ENCODE results near the gene UTS2B. TPM values are rescaled to one million over a fixed set of nuclear protein-coding genes. Genes with fewer than 3 reads are reported as not detected.
A peak's percentile ranks its signal among the peaks of the same experiment; 100 is the strongest.
"Not testable (repeated sequence)": the region's sequence is repeated elsewhere in the genome, so short reads cannot be mapped to it uniquely, and the experiment has no call there.

Gene UTS2B
- total and polyA plus RNA-seq, 5 donors: 0.16 to 1.2 (median 0.42) TPM

GRCh38 chr3:191255156-191255555 lies 75.2 kb downstream of the UTS2B start:
- Histone ChIP-seq H3K27ac (ENCODE audit: low read length) (no peak overlapping the region), H3K27me3 (ENCODE audit: control insufficient read depth, insufficient read depth) (no peaks in the 10 kb centered on the region), H3K9me3 (ENCODE audit: control insufficient read depth, low read length) (no peaks in the 10 kb centered on the region), H3K4me1 (ENCODE audit: control insufficient read depth, insufficient read depth, low read length) (no peaks in the 10 kb centered on the region), H3K4me3 (ENCODE audit: low read length) (no peak overlapping the region)
- no peak for ATAC-seq
- 94% methylated on average over 5 of the region's 5 CpGs for WGBS
- intact Hi-C loops (cut with DNase I): loop anchor here in 1 of 4 donors (10.0 kb wide), 1 partner anchor 140 kb away; no protein-coding TSS in a partner anchor
- DNase-seq: no peak

GRCh38 chr3:191254098-191254873 lies 76.0 kb downstream of the UTS2B start:
- WGBS: 78% methylated on average over 3 of the region's 3 CpGs
- no peak overlapping the region for H3K4me3 ChIP-seq (ENCODE audit: low read length)
- no peak overlapping the region for H3K27ac ChIP-seq (ENCODE audit: low read length)
- intact Hi-C loops (cut with DNase I): loop anchor here in 1 of 4 donors (10.0 kb wide), 1 partner anchor 141 kb away; no protein-coding TSS in a partner anchor
- H3K4me1 ChIP-seq (ENCODE audit: control insufficient read depth, insufficient read depth, low read length): no peaks in the 10 kb centered on the region
- ATAC-seq (no peak), DNase-seq (no peak)
- no peaks in the 10 kb centered on the region for H3K27me3 ChIP-seq (ENCODE audit: control insufficient read depth, insufficient read depth)
- no peaks in the 10 kb centered on the region for H3K9me3 ChIP-seq (ENCODE audit: control insufficient read depth, low read length)

GRCh38 chr3:191253089-191253799 lies 77.1 kb downstream of the UTS2B start:
- DNase-seq (no peak), ATAC-seq (no peak)
- WGBS: 81% methylated on average over 6 of the region's 6 CpGs
- Histone ChIP-seq H3K9me3 (ENCODE audit: control insufficient read depth, low read length) (no peaks in the 10 kb centered on the region), H3K4me3 (ENCODE audit: low read length) (no peak overlapping the region), H3K4me1 (ENCODE audit: control insufficient read depth, insufficient read depth, low read length) (no peaks in the 10 kb centered on the region), H3K27me3 (ENCODE audit: control insufficient read depth, insufficient read depth) (no peaks in the 10 kb centered on the region), H3K27ac (ENCODE audit: low read length) (no peak overlapping the region)
- intact Hi-C loops (cut with DNase I): loop anchor here in 1 of 4 donors (10.0 kb wide), 1 partner anchor 142 kb away; no protein-coding TSS in a partner anchor

GRCh38 chr3:191246630-191247029 lies 83.7 kb downstream of the UTS2B start:
- Histone ChIP-seq H3K27me3 (ENCODE audit: control insufficient read depth, insufficient read depth) (no peaks in the 10 kb centered on the region), H3K9me3 (ENCODE audit: control insufficient read depth, low read length) (no peaks in the 10 kb centered on the region), H3K27ac (ENCODE audit: low read length) (no peak overlapping the region), H3K4me1 (ENCODE audit: control insufficient read depth, insufficient read depth, low read length) (no peaks in the 10 kb centered on the region), H3K4me3 (ENCODE audit: low read length) (no peak overlapping the region)
- 95% methylated on average over 1 of the region's 1 CpG for WGBS
- ATAC-seq (no peak), DNase-seq (no peak)
- intact Hi-C loops (cut with DNase I): loop anchor here in 2 of 4 donors (5.0 to 10.0 kb wide), 3 partner anchors 76 to 148 kb away; no protein-coding TSS in a partner anchor

- not testable (repeated sequence) for H3K4me3 ChIP-seq (ENCODE audit: low read length); H3K4me1 ChIP-seq (ENCODE audit: control insufficient read depth, insufficient read depth, low read length); H3K9me3 ChIP-seq (ENCODE audit: control insufficient read depth, low read length); H3K27ac ChIP-seq (ENCODE audit: low read length); H3K27me3 ChIP-seq (ENCODE audit: control insufficient read depth, insufficient read depth)
- DNase-seq: peak in 1 of 3 donors; percentile 50
- WGBS: 70% methylated on average over 5 of the region's 5 CpGs
- peak; percentile 48 to 54 for ATAC-seq
- intact Hi-C loops (cut with DNase I): loop anchor here in 2 of 4 donors (5.0 to 10.0 kb wide), 3 partner anchors 76 to 149 kb away; no protein-coding TSS in a partner anchor
Observed at GRCh38 chr3:191246034-191246433, 84.3 kb downstream of the UTS2B start.

- WGBS: 11% methylated on average over 2 of the region's 2 CpGs
- Histone ChIP-seq H3K9me3 (ENCODE audit: control insufficient read depth, low read length) (no peaks in the 10 kb centered on the region), H3K4me1 (ENCODE audit: control insufficient read depth, insufficient read depth, low read length) (no peaks in the 10 kb centered on the region), H3K27ac (ENCODE audit: low read length) (no peak overlapping the region), H3K4me3 (ENCODE audit: low read length) (no peak overlapping the region), H3K27me3 (ENCODE audit: control insufficient read depth, insufficient read depth) (no peaks in the 10 kb centered on the region)
- ATAC-seq (no peak), DNase-seq (no peak)
- intact Hi-C loops (cut with DNase I): loop anchor here in 2 of 4 donors (10.0 kb wide), 2 partner anchors 140 to 150 kb away; no protein-coding TSS in a partner anchor
Observed at GRCh38 chr3:191244242-191244867, 86.0 kb downstream of the UTS2B start.

- Histone ChIP-seq H3K27ac (ENCODE audit: low read length) (no peak overlapping the region), H3K27me3 (ENCODE audit: control insufficient read depth, insufficient read depth) (no peaks in the 10 kb centered on the region), H3K9me3 (ENCODE audit: control insufficient read depth, low read length) (no peaks in the 10 kb centered on the region), H3K4me1 (ENCODE audit: control insufficient read depth, insufficient read depth, low read length) (no peaks in the 10 kb centered on the region), H3K4me3 (ENCODE audit: low read length) (no peak overlapping the region)
- peak in 2 of 3 donors; percentile 22 to 49 for DNase-seq
- intact Hi-C loops (cut with DNase I): loop anchor here in 2 of 4 donors (10.0 kb wide), 2 partner anchors 144 to 154 kb away; no protein-coding TSS in a partner anchor
- peak in 1 of 2 donors; percentile 62 for ATAC-seq
- WGBS: 62% methylated on average over 5 of the region's 5 CpGs
Observed at GRCh38 chr3:191240486-191240885, 89.8 kb downstream of the UTS2B start.

- Histone ChIP-seq H3K4me1 (ENCODE audit: control insufficient read depth, insufficient read depth, low read length) (no peaks in the 10 kb centered on the region), H3K27ac (ENCODE audit: low read length) (no peak overlapping the region), H3K27me3 (ENCODE audit: control insufficient read depth, insufficient read depth) (no peaks in the 10 kb centered on the region), H3K4me3 (ENCODE audit: low read length) (no peak overlapping the region), H3K9me3 (ENCODE audit: control insufficient read depth, low read length) (no peaks in the 10 kb centered on the region)
- ATAC-seq (peak in 1 of 2 donors; percentile 51), DNase-seq (no peak)
- WGBS: 59% methylated on average over 1 of the region's 1 CpG
- intact Hi-C loops (cut with DNase I): loop anchor here in 2 of 4 donors (10.0 kb wide), 2 partner anchors 145 to 155 kb away; no protein-coding TSS in a partner anchor
Observed at GRCh38 chr3:191239407-191240031, 90.8 kb downstream of the UTS2B start.

GRCh38 chr3:191238321-191238817 lies 92.0 kb downstream of the UTS2B start:
- DNase-seq (no peak), ATAC-seq (peak in 1 of 2 donors; percentile 72)
- intact Hi-C loops (cut with DNase I): no loop called here
- H3K4me1 ChIP-seq (ENCODE audit: control insufficient read depth, insufficient read depth, low read length): no peaks in the 10 kb centered on the region
- H3K27ac ChIP-seq (ENCODE audit: low read length): no peak overlapping the region
- WGBS: 51% methylated on average over 4 of the region's 4 CpGs
- H3K27me3 ChIP-seq (ENCODE audit: control insufficient read depth, insufficient read depth): no peaks in the 10 kb centered on the region
- no peak overlapping the region for H3K4me3 ChIP-seq (ENCODE audit: low read length)
- no peaks in the 10 kb centered on the region for H3K9me3 ChIP-seq (ENCODE audit: control insufficient read depth, low read length)

Data from right cardiac atrium (tissue), 5 donors.